H1 (cell line): ENCODE results near the gene SYF2. TPM values are rescaled to one million over a fixed set of nuclear protein-coding genes. Genes with fewer than 3 reads are reported as not detected.

Experiments used
- CTCF ChIA-PET: fragments of 300-600 bp; sonication (Branson Sonifier 250); formaldehyde crosslinking; loops from one replicate; lab custom pipeline; 2021; ENCODE audit not compliant: partially characterized antibody; lab: Charles Lee
- POLR2A ChIA-PET: fragments of 300-600 bp; sonication (Branson Sonifier 250); formaldehyde crosslinking; loops from one replicate; lab custom pipeline; 2021; ENCODE audit warnings: inconsistent platforms; ENCODE audit not compliant: partially characterized antibody; lab: Charles Lee
- DNase-seq, 2 experiments: peaks; one replicate each; pipeline versions ENCODE4 v3.0.0 to v3.0.0-alpha.2; 2010 to 2022; ENCODE audit warnings: low spot score in 2 of 2, low read depth in 1 of 2, mixed read lengths in 1 of 2
- FAIRE-seq: peaks from 2 replicates; lab custom pipeline; 2011; peaks lifted over from hg19 to GRCh38; lab: Jason Lieb, UNC
- H2AFZ ChIP-seq: 2 replicates; pipeline ENCODE4 v1.8.1; 2012; ENCODE audit warnings: low read length, inconsistent platforms
- H2AK5ac ChIP-seq: 2 replicates; pipeline ENCODE4 v1.6.1; 2013; ENCODE audit warnings: low read depth, low read length
- H2BK120ac ChIP-seq: replicated peaks from 2 replicates; pipeline ENCODE3; 2013; ENCODE audit warnings: low read depth, low read length, inconsistent platforms
- H2BK12ac ChIP-seq: 2 replicates; pipeline ENCODE4 v1.6.1; 2013; ENCODE audit warnings: low read depth, low read length
- H2BK15ac ChIP-seq: 2 replicates; pipeline ENCODE4 v1.6.1; 2013; ENCODE audit warnings: low read length
- H2BK20ac ChIP-seq: 2 replicates; pipeline ENCODE4 v1.6.1; 2013; ENCODE audit warnings: low read length
- H2BK5ac ChIP-seq: 2 replicates; pipeline ENCODE4 v1.6.1; 2013; ENCODE audit warnings: low read depth, low read length
- H3K14ac ChIP-seq: 2 replicates; pipeline ENCODE4 v1.6.1; 2013; ENCODE audit warnings: inconsistent platforms; ENCODE audit not compliant: insufficient read length
- H3K18ac ChIP-seq: 2 replicates; pipeline ENCODE4 v1.6.1; 2013; ENCODE audit warnings: low read length; ENCODE audit errors: extremely low read depth
- H3K23ac ChIP-seq: 2 replicates; pipeline ENCODE4 v1.6.1; 2013; ENCODE audit warnings: inconsistent platforms; ENCODE audit not compliant: insufficient read length
- H3K23me2 ChIP-seq: 2 replicates; pipeline ENCODE4 v1.6.1; 2013; ENCODE audit warnings: low read depth, low read length
- H3K27ac ChIP-seq: 2 replicates; pipeline ENCODE4 v1.6.1; 2011; ENCODE audit warnings: low read depth, low read length, inconsistent platforms
- H3K27me3 ChIP-seq, 4 experiments: replicated peaks in 1 of 4; 1 replicate in 1 of 4; 2 replicates in 3 of 4; pipeline versions ENCODE4 v1.6.1 to v1.8.1; 2011 to 2013; ENCODE audit warnings: low read length in 3 of 4, mild to moderate bottlenecking in 3 of 4, inconsistent platforms in 2 of 4, mixed read lengths in 2 of 4, moderate library complexity in 1 of 4; ENCODE audit not compliant: control insufficient read depth in 3 of 4, insufficient read depth in 3 of 4; ENCODE audit errors: extremely low read depth in 1 of 4
- H3K36me3 ChIP-seq, 4 experiments: 2 replicates each; pipeline versions ENCODE4 v1.6.1 to v1.8.1; 2011 to 2013; ENCODE audit warnings: mild to moderate bottlenecking in 4 of 4, low read length in 3 of 4, moderate library complexity in 2 of 4, control low read depth in 1 of 4, inconsistent platforms in 1 of 4; ENCODE audit not compliant: insufficient read depth in 4 of 4, control insufficient read depth in 2 of 4
- H3K4ac ChIP-seq: replicated peaks from 2 replicates; pipeline ENCODE3; 2013; ENCODE audit warnings: low read length, low read depth, mixed read lengths, inconsistent platforms; ENCODE audit not compliant: insufficient read length
- H3K4me1 ChIP-seq, 4 experiments: replicated peaks in 1 of 4; 1 replicate in 1 of 4; 2 replicates in 3 of 4; pipeline versions ENCODE4 v1.6.1 to v1.8.1; 2011 to 2013; ENCODE audit warnings: low read length in 3 of 4, inconsistent platforms in 2 of 4, mixed read lengths in 1 of 4; ENCODE audit not compliant: insufficient read depth in 4 of 4, control insufficient read depth in 3 of 4
- H3K4me2 ChIP-seq, 2 experiments: 2 replicates each; pipeline versions ENCODE4 v1.6.1 to v1.8.1; 2011 to 2013; ENCODE audit warnings: low read depth in 2 of 2, low read length in 2 of 2, control low read depth in 1 of 2, inconsistent platforms in 1 of 2, mild to moderate bottlenecking in 1 of 2; ENCODE audit not compliant: insufficient read depth in 1 of 2
- H3K4me3 ChIP-seq, 4 experiments: fragments of 200-600, 300-600 bp in 1 of 4; sonication (generic), shearing (Covaris generic), sonication (Bioruptor Twin) in 1 of 4; 2 replicates each; pipeline versions ENCODE4 v1.5.1 to v1.8.1; 2011 to 2016; ENCODE audit warnings: low read length in 4 of 4, low read depth in 3 of 4, control low read depth in 2 of 4, inconsistent platforms in 2 of 4, mild to moderate bottlenecking in 2 of 4, mixed read lengths in 1 of 4, moderate library complexity in 1 of 4; ENCODE audit not compliant: insufficient read depth in 2 of 4; ENCODE audit errors: extremely low read depth in 1 of 4
- H3K56ac ChIP-seq: replicated peaks from 2 replicates; pipeline ENCODE3; 2013; ENCODE audit warnings: low read depth, mild to moderate bottlenecking, mixed read lengths, low read length, inconsistent platforms; ENCODE audit not compliant: insufficient read length
- H3K79me1 ChIP-seq: 2 replicates; pipeline ENCODE4 v1.6.1; 2013; ENCODE audit warnings: low read depth, low read length, control low read depth
- H3K79me2 ChIP-seq, 2 experiments: 2 replicates each; pipeline versions ENCODE4 v1.6.1 to v1.8.1; 2012 to 2013; ENCODE audit warnings: low read length in 2 of 2, mild to moderate bottlenecking in 2 of 2, inconsistent platforms in 1 of 2; ENCODE audit not compliant: insufficient read depth in 2 of 2, control insufficient read depth in 1 of 2
- H3K9ac ChIP-seq, 4 experiments: replicated peaks in 1 of 4; 1 replicate in 1 of 4; 2 replicates in 3 of 4; pipeline versions ENCODE4 v1.6.1 to v1.8.1; 2011 to 2013; ENCODE audit warnings: low read depth in 3 of 4, low read length in 3 of 4, control low read depth in 2 of 4, mild to moderate bottlenecking in 2 of 4, moderate library complexity in 2 of 4, inconsistent platforms in 1 of 4; ENCODE audit errors: extremely low read depth in 1 of 4
- H3K9me3 ChIP-seq, 2 experiments: 2 replicates each; pipeline versions ENCODE4 v1.6.1 to v1.8.1; 2012 to 2013; ENCODE audit warnings: mild to moderate bottlenecking in 2 of 2, moderate library complexity in 2 of 2, control low read depth in 1 of 2, inconsistent platforms in 1 of 2, low read depth in 1 of 2, low read length in 1 of 2, mixed read lengths in 1 of 2; ENCODE audit not compliant: insufficient read depth in 2 of 2
- H4K20me1 ChIP-seq, 2 experiments: replicated peaks in 1 of 2; 2 replicates each; pipeline versions ENCODE3 to v1.8.1; 2011 to 2013; ENCODE audit warnings: inconsistent platforms in 2 of 2, low read length in 2 of 2, mild to moderate bottlenecking in 1 of 2; ENCODE audit not compliant: insufficient read depth in 2 of 2, control insufficient read depth in 1 of 2
- H4K5ac ChIP-seq: 2 replicates; pipeline ENCODE4 v1.6.1; 2013; ENCODE audit warnings: low read length, low read depth, mixed read lengths, inconsistent platforms; ENCODE audit not compliant: insufficient read length
- H4K8ac ChIP-seq: 2 replicates; pipeline ENCODE4 v1.8.0; 2013; ENCODE audit warnings: mild to moderate bottlenecking, moderate library complexity, low read length, inconsistent platforms; ENCODE audit not compliant: insufficient read depth; ENCODE audit errors: extremely low read depth
- H4K91ac ChIP-seq: replicated peaks from 2 replicates; pipeline ENCODE3; 2013; ENCODE audit warnings: low read length, mixed read lengths, inconsistent platforms; ENCODE audit not compliant: insufficient read length
- BACH1 ChIP-seq: IDR thresholded peaks from 2 replicates; pipeline ENCODE4 v1.6.1; 2012; ENCODE audit warnings: low read length, improper control_type of control experiment
- CBX5 ChIP-seq: fragments of 300-800, 300-1000 bp; sonication (generic); IDR thresholded peaks from 2 replicates; pipeline ENCODE4 v1.7.1; 2016; ENCODE audit warnings: antibody characterized with exemption, low read length, low read depth
- CHD2 ChIP-seq: IDR thresholded peaks from 2 replicates; pipeline ENCODE4 v1.6.1; 2012; ENCODE audit warnings: low read length, improper control_type of control experiment
- FOSL1 ChIP-seq: IDR thresholded peaks from 2 replicates; pipeline ENCODE4 v1.6.1; 2011; ENCODE audit warnings: mild to moderate bottlenecking, low read depth, low read length, moderate library complexity; ENCODE audit not compliant: insufficient read depth
- HDAC6 ChIP-seq: IDR thresholded peaks from one replicate; pipeline ENCODE4 v1.7.1; 2012; ENCODE audit warnings: low read depth, mild to moderate bottlenecking, inconsistent platforms, low read length, moderate library complexity
- JUN ChIP-seq: IDR thresholded peaks from 2 replicates; pipeline ENCODE4 v1.6.1; 2011; ENCODE audit warnings: low read depth, mild to moderate bottlenecking, improper control_type of control experiment, low read length
- KDM4A ChIP-seq: IDR thresholded peaks from one replicate; pipeline ENCODE4 v1.7.1; 2012; ENCODE audit warnings: low read depth, mild to moderate bottlenecking, moderate library complexity, low read length, inconsistent platforms; ENCODE audit not compliant: severe bottlenecking
- NRF1 ChIP-seq: IDR thresholded peaks from 2 replicates; pipeline ENCODE4 v1.6.1; 2011; ENCODE audit warnings: mild to moderate bottlenecking, low read depth, low read length, improper control_type of control experiment
- RBBP5 ChIP-seq: IDR thresholded peaks from 2 replicates; pipeline ENCODE4 v1.7.1; 2012; ENCODE audit warnings: low read depth, mild to moderate bottlenecking, inconsistent platforms, low read length, moderate library complexity, borderline replicate concordance
- RFX5 ChIP-seq: IDR thresholded peaks from 2 replicates; pipeline ENCODE4 v1.6.1; 2011; ENCODE audit warnings: low read depth, low read length, improper control_type of control experiment, borderline replicate concordance
- SP1 ChIP-seq: IDR thresholded peaks from 2 replicates; pipeline ENCODE4 v1.6.1; 2011; ENCODE audit warnings: low read depth, low read length
- YY1 ChIP-seq: IDR thresholded peaks from 2 replicates; pipeline ENCODE4 v1.6.1; 2011; ENCODE audit warnings: low read depth, mild to moderate bottlenecking, low read length
- WGBS, 2 experiments: shearing (Covaris generic) in 1 of 2; methylation state at CpG; one replicate each; pipeline versions ENCODE4 v1.1.6 to v1.1.7; 2013 to 2015; ENCODE audit warnings: low lambda C conversion rate in 2 of 2, mixed read lengths in 2 of 2, inconsistent platforms in 1 of 2, low coverage in 1 of 2, missing lambda C conversion rate in 1 of 2; ENCODE audit not compliant: insufficient replicate concordance in 2 of 2, insufficient coverage in 1 of 2, insufficient read length in 1 of 2; ENCODE audit errors: extremely low coverage in 1 of 2, missing lambda C conversion rate in 1 of 2; 5-methylcytosine and 5-hydroxymethylcytosine counted together
- polyA plus RNA-seq, 7 experiments: library from polyadenylated mRNA; depleted of rRNA in 3 of 7; stranded (reverse) in 5 of 7; unstranded in 2 of 7; fragments of >200 nt in 5 of 7; fragments of 200-250 nt in 2 of 7; gene quantifications; 1 replicate in 5 of 7; 2 replicates in 1 of 7; 4 replicates in 1 of 7; pipeline versions ENCODE4 v1.2.1 to v1.2.3, GENCODE V29; 2011 to 2013; ENCODE audit warnings: missing spikeins in 2 of 7, mixed read lengths in 2 of 7
- total RNA-seq: library from RNA; stranded (reverse); fragmentation: NEBNext Ultra II Directional; extraction: Animal tissue kit (Norgen Biotek cat#: 25700); gene quantifications from 2 replicates; pipeline ENCODE4 v1.2.1, GENCODE V29; 2021

SYF2 gene
- total and polyA plus RNA-seq, 2 of the 8 experiments (the other 6 are each of a cell fraction or from before 2014, with no cell fraction given), result 7.5 to 33.0 TPM

DNA sequence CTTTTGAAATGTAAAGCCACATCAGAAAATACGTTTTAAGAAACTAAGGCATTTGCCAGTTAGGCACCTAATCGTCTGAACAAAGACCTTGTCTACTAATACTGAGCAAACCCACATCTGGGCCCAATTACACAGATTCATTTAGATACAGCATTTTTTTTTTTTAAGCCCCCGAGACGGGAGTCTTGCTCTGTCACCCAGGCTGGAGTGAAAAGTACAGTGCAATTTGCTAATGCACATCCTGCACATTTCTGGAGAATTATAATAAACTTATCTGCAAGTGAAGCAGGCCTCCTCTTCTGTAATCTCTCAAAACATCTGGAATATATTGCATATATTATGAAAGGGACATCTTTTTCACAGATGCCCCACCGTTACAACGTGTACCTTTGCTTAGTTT is 11.6 kb upstream of the SYF2 start:
- Histone ChIP-seq H2AFZ (no peak overlapping the region), H2AK5ac (no peak overlapping the region), H3K23me2 (peaks cover 13% of the 10 kb centered on the region), H3K79me2 (peaks cover 3 to 24% of the 10 kb centered on the region in 2 experiments; a peak in 3 of 4 replicates), H2BK120ac (no peak overlapping the region), H3K4me2 (no peak overlapping the region), H3K36me3 (peaks cover 15 to 34% (median 22%) of the 10 kb centered on the region in 4 experiments), H4K5ac (no peak overlapping the region), H2BK20ac (no peak overlapping the region), H3K27me3 (no peaks in the 10 kb centered on the region), H3K9ac (no peak overlapping the region), H3K4me1 (peaks cover 0 to 5% (median 0%) of the 10 kb centered on the region in 4 experiments; a peak in 2 of 7 replicates), H3K9me3 (no peaks in the 10 kb centered on the region), H3K4ac (no peak overlapping the region), H3K56ac (no peak overlapping the region), H4K91ac (no peak overlapping the region), H2BK15ac (no peak overlapping the region), H4K8ac (no peak overlapping the region; the same call in 1 of the 2 replicates), H2BK5ac (no peak overlapping the region), H3K79me1 (peaks cover 6% of the 10 kb centered on the region), H3K27ac (no peak overlapping the region), H4K20me1 (peaks cover 6 to 8% of the 10 kb centered on the region in 2 experiments), H3K23ac (no peak overlapping the region), H3K18ac (no peak overlapping the region), H3K14ac (no peak overlapping the region), H3K4me3 (no peak overlapping the region), H2BK12ac (no peak overlapping the region)
- ChIA-PET POLR2A (interaction anchor here (0.6 to 5.0 kb wide), 2 partner anchors 11 to 28 kb away, joined by 3 to 66 read pairs; partner anchors contain the start of gene SYF2), CTCF (interaction anchor here (0.6 kb wide), 1 partner anchor 9 kb away, joined by 3 read pairs; no protein-coding TSS in a partner anchor)
- 92% methylated on average over 6 of the region's 6 CpGs; no CpG with 5 or more reads in 1 of the 2 experiments for WGBS, 2 experiments
- DNase-seq, result no peak
- no peak for FAIRE-seq
- TF ChIP-seq JUN (no peak), CHD2 (no peak), NRF1 (no peak), RFX5 (no peak), YY1 (no peak), HDAC6 (no peak), FOSL1 (no peak), KDM4A (no peak), SP1 (no peak), RBBP5 (no peak), CBX5 (no peak), BACH1 (no peak)
